Vagina (tissue), 2 donors: Measurements from ENCODE around the gene PTPN14.

ENCODE experiments used
- CTCF ChIP-seq, 3 experiments: fragments of 450-650 bp in 2 of 3; fragments of 200-600 bp in 1 of 3; sonication (generic) in 1 of 3; IDR thresholded peaks; one replicate each; pipeline ENCODE4 v1.5.1; 2017 to 2019; ENCODE audit warnings: antibody characterized with exemption in 3 of 3, mild to moderate bottlenecking in 2 of 3, moderate library complexity in 2 of 3
- POLR2A ChIP-seq, 2 donors: fragments of 450-650 bp; IDR thresholded peaks; one replicate each; pipeline ENCODE4 v1.6.1; 2017; ENCODE audit warnings: antibody characterized with exemption in 2 of 2, mild to moderate bottlenecking in 2 of 2, moderate library complexity in 2 of 2

- TF ChIP-seq CTCF (IDR thresholded peaks at IDR 0.05) (no peak), POLR2A (IDR thresholded peaks at IDR 0.05) (no peak)
These were observed 233.0 kb downstream of the PTPN14 start for GRCh38 chr1:214318356-214318755.
